Glomerular endothelial cell (primary cell): ENCODE measurements around the gene ABCC1. TPM values are rescaled to one million over a fixed set of nuclear protein-coding genes. Genes with fewer than 3 reads are reported as not detected.

Source experiments
- DNase-seq: peaks from one replicate; pipeline ENCODE4 v3.0.0-alpha.2; 2011; ENCODE audit warnings: low read depth, low spot score; ENCODE audit errors: extremely low read depth
- total RNA-seq: library from RNA; depleted of rRNA; stranded (reverse); fragments of >200 nt; gene quantifications from 2 replicates; pipeline ENCODE4 v1.2.3, GENCODE V29; 2015

Gene ABCC1
- total RNA-seq, 1 donor from 2014 or later, result 77.9 TPM

- no peak for DNase-seq
Measured at GRCh38 chr16:16073891-16074881, 124.8 kb downstream of the ABCC1 start.

DNA sequence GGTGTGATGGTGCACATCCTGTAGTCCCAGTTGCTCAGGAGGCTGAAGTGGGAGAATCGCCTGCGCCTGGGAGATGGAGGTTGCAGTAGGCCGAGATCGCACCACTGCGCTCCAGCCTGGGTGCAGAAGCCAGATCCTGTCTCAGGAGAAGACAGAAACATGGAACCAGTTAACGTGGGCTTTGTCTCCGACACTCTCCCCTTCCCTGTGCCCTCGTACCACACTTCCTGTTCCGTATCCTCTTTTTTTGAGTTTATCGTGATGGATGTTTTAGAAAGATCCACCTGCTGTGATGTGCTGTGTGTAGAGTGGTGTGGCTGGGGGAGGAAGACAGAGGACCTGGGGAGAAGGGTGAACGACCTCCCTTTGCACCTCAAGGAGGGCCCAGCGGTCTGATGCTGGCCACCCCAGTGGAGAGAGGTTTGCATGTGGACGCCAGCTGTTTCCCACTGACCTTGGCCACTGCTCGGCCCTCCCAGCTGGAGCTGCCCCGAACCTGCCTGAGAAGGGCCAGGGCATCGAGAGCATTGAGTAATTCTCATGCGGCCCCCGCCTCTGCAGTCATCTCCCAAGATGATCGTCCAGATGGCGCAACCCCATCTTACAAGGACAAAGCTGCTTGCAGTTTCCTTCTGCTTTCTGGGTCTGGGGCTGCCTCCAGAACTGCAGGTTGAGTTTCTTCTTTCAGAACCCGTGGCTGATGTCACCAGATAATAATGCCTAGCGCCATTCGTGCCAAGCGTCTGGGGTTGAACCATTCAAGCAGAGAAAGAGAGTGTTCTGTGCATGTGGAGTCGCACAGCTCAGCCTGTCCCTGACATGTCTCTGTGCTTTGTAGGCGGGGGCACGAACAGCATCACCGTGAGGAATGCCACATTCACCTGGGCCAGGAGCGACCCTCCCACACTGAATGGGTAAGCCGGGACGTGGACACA, 126.3 kb downstream of the ABCC1 start:
- no peak for DNase-seq

GRCh38 chr16:16076423-16076813, 127.0 kb downstream of the ABCC1 start:
- no peak for DNase-seq

- no peak for DNase-seq
Measured at GRCh38 chr16:16080465-16081065, 131.1 kb downstream of the ABCC1 start.

- no peak for DNase-seq
Measured at GRCh38 chr16:16081141-16081540, 131.7 kb downstream of the ABCC1 start.

- no peak for DNase-seq
Measured at GRCh38 chr16:16082255-16082654, 132.8 kb downstream of the ABCC1 start.

- no peak for DNase-seq
Measured at GRCh38 chr16:16083421-16084156, 134.2 kb downstream of the ABCC1 start.

DNA sequence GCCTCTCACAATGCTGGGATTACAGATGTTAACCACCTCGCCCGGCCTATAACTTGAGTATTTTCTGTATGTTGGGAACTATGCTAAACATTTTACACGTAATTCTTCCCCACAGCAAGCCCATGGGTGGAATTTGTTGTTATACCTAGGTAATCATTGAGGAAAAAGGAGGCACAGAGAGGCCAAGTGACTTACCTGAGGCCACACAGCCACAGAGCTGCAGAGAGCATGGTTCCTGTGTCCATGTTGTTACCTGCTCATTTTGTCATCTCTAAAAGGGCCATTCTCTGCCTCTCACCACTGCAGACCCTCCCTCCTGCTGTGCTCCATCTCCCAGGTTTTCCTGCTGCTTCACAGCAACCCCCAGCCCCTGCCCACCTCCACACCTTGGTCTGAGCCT, 135.5 kb downstream of the ABCC1 start:
- DNase-seq, result no peak

DNA sequence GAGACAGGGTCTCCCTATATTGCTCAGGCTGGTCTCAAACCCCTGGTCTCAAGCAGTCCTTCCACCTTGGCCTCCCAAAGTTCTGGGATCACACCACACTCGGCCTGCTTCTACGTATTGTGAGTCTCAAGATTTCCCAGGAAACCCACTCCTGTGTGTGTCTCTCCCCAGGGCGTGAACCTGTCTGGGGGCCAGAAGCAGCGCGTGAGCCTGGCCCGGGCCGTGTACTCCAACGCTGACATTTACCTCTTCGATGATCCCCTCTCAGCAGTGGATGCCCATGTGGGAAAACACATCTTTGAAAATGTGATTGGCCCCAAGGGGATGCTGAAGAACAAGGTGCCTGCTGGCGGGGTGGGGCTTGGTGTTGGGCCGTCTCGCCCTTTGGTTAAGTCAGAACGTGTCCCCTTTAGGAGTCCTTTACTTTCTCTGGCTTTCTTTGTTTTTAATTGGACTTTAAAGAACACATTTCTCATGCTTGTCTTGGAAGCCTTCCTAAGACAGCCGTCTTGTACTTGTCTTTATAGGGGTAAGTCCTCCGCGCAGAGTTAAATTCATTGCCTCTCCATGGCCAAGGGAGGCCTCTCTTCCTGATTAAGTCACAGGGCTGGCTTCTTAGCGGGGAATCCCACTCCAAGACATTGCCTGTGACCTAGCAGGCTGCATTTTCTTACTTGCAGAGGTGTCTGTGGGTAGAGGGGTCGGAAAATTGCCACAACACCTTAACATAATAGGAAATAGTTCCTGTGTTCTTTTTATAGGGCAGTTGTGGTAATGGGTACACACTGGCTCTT, 137.4 kb downstream of the ABCC1 start:
- DNase-seq, result no peak

- no peak for DNase-seq
Measured at GRCh38 chr16:16090238-16090637, 140.8 kb downstream of the ABCC1 start.

DNA sequence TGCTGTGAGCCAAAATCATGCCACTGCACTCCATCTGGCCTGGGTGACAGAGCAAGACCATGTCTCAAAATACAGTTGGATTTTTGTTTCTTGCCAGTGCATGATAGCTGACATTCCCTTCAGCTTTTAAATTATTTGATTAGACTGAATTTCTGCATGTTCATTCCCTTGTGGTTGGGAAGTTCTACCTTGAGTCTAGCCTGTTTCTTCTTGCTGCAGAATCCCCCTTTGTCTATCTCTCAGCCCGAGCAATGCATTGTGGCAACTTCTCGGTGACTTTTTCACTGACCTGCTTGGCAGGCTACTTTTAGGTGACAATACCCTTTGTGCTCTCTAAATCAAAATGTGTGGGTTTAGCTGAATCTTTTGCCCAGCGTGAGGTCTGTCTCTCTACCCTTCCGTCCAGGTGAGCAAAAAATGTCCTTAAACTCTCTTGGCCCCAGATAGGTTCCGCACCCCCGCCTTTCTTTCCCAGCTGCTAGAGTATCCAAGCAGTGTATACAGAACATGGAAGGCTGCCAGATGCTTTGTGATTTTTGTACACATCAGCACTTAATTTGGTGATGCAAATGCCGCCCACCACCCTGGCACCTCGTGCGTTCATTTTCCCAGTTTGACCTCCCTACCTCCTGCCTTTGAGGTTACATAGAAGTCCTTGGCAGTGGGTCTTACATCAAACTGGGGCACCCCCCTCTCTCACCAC, 143.7 kb downstream of the ABCC1 start:
- DNase-seq, result no peak

GRCh38 chr16:16093628-16094332, 144.4 kb downstream of the ABCC1 start:
- DNase-seq, result no peak

DNA sequence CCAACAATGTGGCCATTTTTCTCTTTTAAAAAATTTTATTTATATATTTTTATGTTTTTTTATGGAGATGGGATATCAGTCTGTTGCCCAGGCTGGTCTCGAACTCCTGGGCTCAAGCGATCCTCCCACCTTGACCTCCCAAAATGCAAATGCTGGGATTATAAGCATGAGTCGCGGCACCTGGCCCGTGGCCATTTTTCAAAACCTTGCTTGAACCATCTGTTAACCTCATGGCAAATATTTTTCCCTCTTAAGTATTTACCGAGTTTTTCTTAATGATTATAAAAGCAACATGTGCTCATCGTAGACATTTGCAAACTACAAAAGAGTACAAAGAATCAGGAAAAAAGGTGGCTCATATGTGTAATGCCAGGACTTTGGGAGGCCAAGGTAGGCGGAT, 146.2 kb downstream of the ABCC1 start:
- DNase-seq, result no peak

GRCh38 chr16:16096121-16096857, 146.9 kb downstream of the ABCC1 start:
- no peak for DNase-seq

DNA sequence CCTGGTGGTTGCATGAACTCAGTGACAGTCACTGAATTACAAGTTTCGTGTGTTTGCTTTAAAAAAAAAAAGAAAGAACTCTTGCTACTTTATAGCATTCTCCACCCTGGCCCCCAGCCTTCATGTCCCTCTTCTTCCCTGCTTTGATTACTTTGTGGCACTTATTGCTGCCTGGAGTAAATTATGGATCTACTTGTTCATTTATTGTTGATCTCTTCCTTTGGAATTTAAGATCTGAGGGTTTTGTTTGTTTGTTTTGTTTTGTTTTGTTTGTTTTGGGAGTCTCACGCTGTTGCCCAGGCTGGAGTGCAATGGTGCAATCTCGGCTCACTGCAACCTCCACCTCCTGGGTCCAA, 147.4 kb downstream of the ABCC1 start:
- DNase-seq, result no peak

- DNase-seq, result no peak
Measured at GRCh38 chr16:16099320-16099719, 149.9 kb downstream of the ABCC1 start.

- no peak for DNase-seq
Measured at GRCh38 chr16:16100631-16101030, 151.2 kb downstream of the ABCC1 start.

DNA sequence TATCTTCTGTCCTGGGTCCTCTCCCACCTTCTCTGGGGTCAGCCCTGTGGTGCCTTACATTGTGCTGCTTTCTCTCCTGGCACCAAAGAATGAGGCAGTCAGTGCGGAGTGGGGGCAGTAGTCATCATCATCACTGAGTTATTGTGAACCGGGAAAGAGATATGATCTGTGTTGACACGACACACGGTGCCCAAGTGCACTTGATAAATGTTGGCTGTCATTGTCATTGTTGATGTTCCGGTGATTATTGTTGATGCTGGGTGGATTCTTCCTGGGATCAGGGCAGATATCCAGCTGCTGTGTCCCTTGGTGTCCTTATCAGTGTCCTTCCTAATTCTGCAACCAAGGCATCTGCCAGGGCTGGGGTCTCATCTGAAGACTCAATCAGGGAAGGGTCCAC, 152.2 kb downstream of the ABCC1 start:
- DNase-seq, result no peak
